SK-N-SH treated with all-trans-retinoic acid at 6 μM for 48 hours (cell line): ENCODE results near the gene C7orf25.

ENCODE experiments used
- ISL1 ChIP-seq: fragments of 250-450 bp; sonication (Bioruptor Pico); IDR thresholded peaks from 2 replicates; pipeline ENCODE4 v2.1.2; 2022; ENCODE audit warnings: mild to moderate bottlenecking, moderate library complexity
- PATZ1 ChIP-seq: fragments of 250-450 bp; sonication (Bioruptor Pico); IDR thresholded peaks from 2 replicates; pipeline ENCODE4 v1.8.0; 2020; ENCODE audit warnings: mild to moderate bottlenecking, moderate library complexity, borderline replicate concordance
- RARB ChIP-seq: fragments of 250-450 bp; sonication (Bioruptor Pico); IDR thresholded peaks from 2 replicates; pipeline ENCODE4 v1.8.0; 2021; ENCODE audit warnings: mild to moderate bottlenecking, moderate library complexity
- ZFP3 ChIP-seq: fragments of 250-450 bp; sonication (Bioruptor Pico); IDR thresholded peaks from 2 replicates; pipeline ENCODE4 v1.5.0; 2020; ENCODE audit warnings: mild to moderate bottlenecking, moderate library complexity
- ZNF70 ChIP-seq: fragments of 450-650 bp; formaldehyde crosslinking; IDR thresholded peaks from 2 replicates; pipeline ENCODE4 v1.5.0; 2020; ENCODE audit warnings: mild to moderate bottlenecking, moderate library complexity

- no peak for TF ChIP-seq PATZ1
- no peak for TF ChIP-seq ISL1 (CRISPR knock-in tag)
- TF ChIP-seq ZFP3 (CRISPR knock-in tag): no peak
- no peak for TF ChIP-seq ZNF70 (CRISPR knock-in tag)
- no peak for TF ChIP-seq RARB (CRISPR knock-in tag)
These were observed 3.5 kb upstream of the C7orf25 start for GRCh38 chr7:42915356-42915755.
